ENCODE measurements around the gene EEFSEC. TPM values are rescaled to one million over a fixed set of nuclear protein-coding genes. Genes with fewer than 3 reads are reported as not detected.

The EEFSEC gene
- total RNA-seq, 6 donors from 2014 or later = 14.9 to 38.8 (median 17.9) TPM

DNA sequence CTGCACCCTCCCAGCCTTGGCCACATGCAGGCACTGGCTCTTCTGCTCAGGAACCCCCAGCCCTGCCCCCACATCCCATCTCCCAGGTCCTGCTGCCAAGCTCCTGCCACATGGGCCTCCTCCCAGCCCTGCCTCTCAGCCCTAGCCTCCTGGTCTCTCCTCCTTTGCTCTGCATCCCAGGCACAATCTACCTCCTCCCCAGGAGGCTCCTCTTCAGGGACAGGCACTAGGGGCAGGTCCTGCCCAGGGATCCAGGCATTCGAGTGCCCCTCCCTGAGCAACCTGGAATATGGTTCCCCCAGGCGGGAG lies 301.0 kb downstream of the EEFSEC start:
- Histone ChIP-seq H3K27ac (no peak overlapping the region), H3K9me3 (no peaks in the 10 kb centered on the region), H3K36me3 (no peaks in the 10 kb centered on the region), H3K4me1 (no peaks in the 10 kb centered on the region), H3K4me3 (no peak overlapping the region), H3K27me3 (no peaks in the 10 kb centered on the region)
- 90% methylated on average over 2 of the region's 2 CpGs; no CpG with 5 or more reads in 1 of the 2 donors for WGBS, 2 donors
- TF ChIP-seq EP300 (IDR thresholded peaks at IDR 0.05) = no peak
- TF ChIP-seq POLR2AphosphoS5 (IDR thresholded peaks at IDR 0.05) = no peak
- TF ChIP-seq, protein P1, sequence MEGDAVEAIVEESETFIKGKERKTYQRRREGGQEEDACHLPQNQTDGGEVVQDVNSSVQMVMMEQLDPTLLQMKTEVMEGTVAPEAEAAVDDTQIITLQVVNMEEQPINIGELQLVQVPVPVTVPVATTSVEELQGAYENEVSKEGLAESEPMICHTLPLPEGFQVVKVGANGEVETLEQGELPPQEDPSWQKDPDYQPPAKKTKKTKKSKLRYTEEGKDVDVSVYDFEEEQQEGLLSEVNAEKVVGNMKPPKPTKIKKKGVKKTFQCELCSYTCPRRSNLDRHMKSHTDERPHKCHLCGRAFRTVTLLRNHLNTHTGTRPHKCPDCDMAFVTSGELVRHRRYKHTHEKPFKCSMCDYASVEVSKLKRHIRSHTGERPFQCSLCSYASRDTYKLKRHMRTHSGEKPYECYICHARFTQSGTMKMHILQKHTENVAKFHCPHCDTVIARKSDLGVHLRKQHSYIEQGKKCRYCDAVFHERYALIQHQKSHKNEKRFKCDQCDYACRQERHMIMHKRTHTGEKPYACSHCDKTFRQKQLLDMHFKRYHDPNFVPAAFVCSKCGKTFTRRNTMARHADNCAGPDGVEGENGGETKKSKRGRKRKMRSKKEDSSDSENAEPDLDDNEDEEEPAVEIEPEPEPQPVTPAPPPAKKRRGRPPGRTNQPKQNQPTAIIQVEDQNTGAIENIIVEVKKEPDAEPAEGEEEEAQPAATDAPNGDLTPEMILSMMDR (IDR thresholded peaks at IDR 0.05) = no peak
- no peak for TF ChIP-seq POLR2A (IDR thresholded peaks at IDR 0.05)
- DNase-seq = no peak
- no peak for ATAC-seq (ENCODE audit: low FRiP score in 2 of 2)

DNA sequence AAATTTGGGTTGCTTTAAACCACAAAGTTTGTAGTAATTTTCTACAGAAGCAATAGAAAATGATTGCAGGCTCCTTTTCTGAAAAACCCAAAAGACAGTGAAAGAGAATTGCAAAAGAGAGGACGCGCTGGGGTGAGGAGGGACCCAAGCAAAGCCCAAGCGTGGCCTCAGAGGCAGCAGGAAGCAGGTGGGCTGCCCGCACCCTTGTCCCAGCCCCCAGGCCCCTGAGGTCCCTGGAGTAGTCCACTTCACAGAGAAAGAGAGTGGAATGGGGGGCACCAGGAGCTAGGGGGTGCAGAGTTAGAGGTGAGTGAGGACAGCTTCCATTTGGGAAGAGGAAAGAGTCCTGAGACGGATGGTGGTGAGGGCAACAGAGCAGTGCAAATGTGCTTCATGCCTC lies 301.8 kb downstream of the EEFSEC start:
- 74 to 80% methylated on average over 5 of the region's 5 CpGs for WGBS, 2 donors
- no peaks in the 10 kb centered on the region for H3K36me3 ChIP-seq
- ATAC-seq (ENCODE audit: low FRiP score in 2 of 2) (no peak), DNase-seq (no peak)
- H3K4me1 ChIP-seq = no peaks in the 10 kb centered on the region
- H3K9me3 ChIP-seq = no peaks in the 10 kb centered on the region
- no peaks in the 10 kb centered on the region for H3K27me3 ChIP-seq
- no peak overlapping the region for H3K27ac ChIP-seq
- TF ChIP-seq POLR2AphosphoS5 (IDR thresholded peaks at IDR 0.05) (no peak), POLR2A (IDR thresholded peaks at IDR 0.05) (no peak), EP300 (IDR thresholded peaks at IDR 0.05) (no peak)
- TF ChIP-seq, protein P1 (IDR thresholded peaks at IDR 0.05) = no peak
- H3K4me3 ChIP-seq = no peak overlapping the region

DNA sequence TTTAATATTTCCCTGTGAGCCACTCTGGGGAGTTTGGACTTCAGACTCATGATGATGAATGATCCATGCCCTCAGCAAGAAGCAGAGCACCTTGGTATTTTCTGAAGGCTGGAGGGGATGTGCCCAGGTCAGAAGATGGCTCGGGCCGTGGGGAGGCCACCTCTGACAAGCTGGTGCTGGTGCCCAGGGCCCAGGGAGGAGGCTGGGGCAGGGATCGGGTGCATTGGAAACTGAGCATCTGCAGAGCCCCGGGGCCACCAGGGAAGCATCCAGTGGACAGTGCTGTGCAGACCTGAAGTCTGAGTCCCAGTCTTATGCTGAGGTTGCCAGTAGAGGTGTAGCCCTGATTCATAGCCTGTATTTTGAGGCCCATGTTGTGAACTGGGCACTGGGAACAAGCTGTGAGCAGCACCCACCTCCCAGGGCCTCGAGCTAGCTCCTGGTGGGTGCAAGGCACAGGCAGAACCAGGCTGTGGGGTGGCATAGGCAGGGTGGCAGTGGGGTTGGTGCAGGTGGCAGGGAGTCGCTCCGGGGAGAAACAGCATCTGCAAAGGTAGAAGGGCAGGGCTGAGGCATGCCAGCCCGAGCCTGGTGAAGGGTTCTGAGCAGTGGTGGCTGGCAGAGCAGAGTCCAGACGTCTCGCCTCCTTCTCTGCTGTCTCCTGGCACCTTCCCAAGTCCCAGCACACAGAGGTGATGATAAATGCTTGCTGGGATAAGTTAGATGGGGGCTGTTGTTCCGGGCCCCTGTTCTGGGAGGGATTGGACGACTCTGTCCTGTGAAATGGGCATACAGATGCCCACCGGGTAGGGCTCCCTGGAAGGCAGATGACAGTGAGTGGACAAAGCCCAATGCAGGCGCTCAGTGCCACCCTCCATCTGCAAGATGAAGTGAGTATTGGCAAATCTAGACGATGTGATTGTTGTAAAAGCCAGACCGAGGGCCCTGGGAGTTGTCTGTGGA lies 302.8 kb downstream of the EEFSEC start:
- no peaks in the 10 kb centered on the region for H3K9me3 ChIP-seq
- H3K4me3 ChIP-seq = no peak overlapping the region
- no peak overlapping the region for H3K27ac ChIP-seq
- no peaks in the 10 kb centered on the region for H3K27me3 ChIP-seq
- DNase-seq (no peak), ATAC-seq (ENCODE audit: low FRiP score in 2 of 2) (no peak)
- TF ChIP-seq, protein P1 (IDR thresholded peaks at IDR 0.05) = no peak
- TF ChIP-seq POLR2AphosphoS5 (IDR thresholded peaks at IDR 0.05) = no peak
- no peak for TF ChIP-seq POLR2A (IDR thresholded peaks at IDR 0.05)
- TF ChIP-seq EP300 (IDR thresholded peaks at IDR 0.05) = no peak
- no peaks in the 10 kb centered on the region for H3K36me3 ChIP-seq
- no peaks in the 10 kb centered on the region for H3K4me1 ChIP-seq
- WGBS, 2 donors = 68 to 77% methylated on average over 11 to 16 of the region's 16 CpGs

DNA sequence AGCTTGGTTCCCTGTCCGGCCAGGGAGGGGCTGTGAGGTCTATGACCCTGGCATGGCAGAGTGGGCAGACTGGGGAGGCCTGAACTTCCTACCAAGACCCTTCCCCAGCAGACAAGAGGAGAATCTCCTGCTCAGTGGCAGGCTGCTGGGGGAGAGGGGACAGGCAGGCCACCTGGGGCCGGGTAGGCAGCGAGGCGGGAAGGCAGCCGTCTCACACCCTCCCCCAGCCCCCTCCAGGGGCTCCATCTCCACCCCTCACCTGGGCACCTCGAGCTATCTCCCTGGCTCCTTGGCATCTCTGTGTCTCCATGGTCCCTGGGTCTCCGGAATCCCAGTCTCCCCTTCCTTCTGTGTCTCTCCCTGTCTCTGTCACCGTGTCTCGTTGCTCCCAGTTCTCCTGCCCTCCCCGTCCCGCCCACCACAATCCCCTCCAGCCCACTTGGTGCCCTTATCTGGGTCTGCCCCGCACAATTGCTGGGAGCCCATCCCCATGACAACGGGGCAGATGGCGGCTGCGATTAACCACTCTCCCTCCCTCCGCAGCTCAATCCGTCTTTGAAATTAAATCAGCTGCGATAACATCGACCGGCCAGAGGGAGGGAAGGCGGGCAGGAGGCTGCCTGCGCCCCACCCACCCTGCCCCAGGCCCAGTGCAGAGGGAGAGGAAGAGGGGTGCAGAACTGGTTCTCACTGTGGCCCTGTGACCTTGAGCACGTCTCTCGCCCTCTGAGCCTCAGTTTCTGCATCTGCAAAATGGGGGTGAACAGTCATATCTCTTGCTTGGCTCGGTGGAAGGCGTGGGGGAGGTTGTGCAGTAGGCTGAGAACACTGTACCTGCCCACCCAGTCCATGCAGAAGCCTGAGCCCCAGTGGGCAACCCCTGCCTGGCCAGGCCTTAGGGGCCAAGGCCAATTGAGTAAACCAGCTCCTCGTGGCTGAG lies 303.8 kb downstream of the EEFSEC start:
- DNase-seq = no peak
- 52 to 59% methylated on average over 22 to 27 of the region's 27 CpGs for WGBS, 2 donors

More for the DNA sequence above, 303.8 kb downstream of the EEFSEC start:
- TF ChIP-seq EP300 (IDR thresholded peaks at IDR 0.05) = no peak
- TF ChIP-seq POLR2A (IDR thresholded peaks at IDR 0.05) = no peak
- no peak for TF ChIP-seq POLR2AphosphoS5 (IDR thresholded peaks at IDR 0.05)
- TF ChIP-seq, protein P1 (IDR thresholded peaks at IDR 0.05) = no peak
- no peak overlapping the region for H3K27ac ChIP-seq
- no peaks in the 10 kb centered on the region for H3K4me1 ChIP-seq
- no peaks in the 10 kb centered on the region for H3K9me3 ChIP-seq
- no peaks in the 10 kb centered on the region for H3K36me3 ChIP-seq
- H3K27me3 ChIP-seq = no peaks in the 10 kb centered on the region
- ATAC-seq (ENCODE audit: low FRiP score in 2 of 2) = no peak
- H3K4me3 ChIP-seq = no peak overlapping the region
